ENCODE results near the gene CDC42EP4.
"Not testable (repeated sequence)": the region's sequence is repeated elsewhere in the genome, so short reads cannot be mapped to it uniquely, and the experiment has no call there.

Gene CDC42EP4

DNA sequence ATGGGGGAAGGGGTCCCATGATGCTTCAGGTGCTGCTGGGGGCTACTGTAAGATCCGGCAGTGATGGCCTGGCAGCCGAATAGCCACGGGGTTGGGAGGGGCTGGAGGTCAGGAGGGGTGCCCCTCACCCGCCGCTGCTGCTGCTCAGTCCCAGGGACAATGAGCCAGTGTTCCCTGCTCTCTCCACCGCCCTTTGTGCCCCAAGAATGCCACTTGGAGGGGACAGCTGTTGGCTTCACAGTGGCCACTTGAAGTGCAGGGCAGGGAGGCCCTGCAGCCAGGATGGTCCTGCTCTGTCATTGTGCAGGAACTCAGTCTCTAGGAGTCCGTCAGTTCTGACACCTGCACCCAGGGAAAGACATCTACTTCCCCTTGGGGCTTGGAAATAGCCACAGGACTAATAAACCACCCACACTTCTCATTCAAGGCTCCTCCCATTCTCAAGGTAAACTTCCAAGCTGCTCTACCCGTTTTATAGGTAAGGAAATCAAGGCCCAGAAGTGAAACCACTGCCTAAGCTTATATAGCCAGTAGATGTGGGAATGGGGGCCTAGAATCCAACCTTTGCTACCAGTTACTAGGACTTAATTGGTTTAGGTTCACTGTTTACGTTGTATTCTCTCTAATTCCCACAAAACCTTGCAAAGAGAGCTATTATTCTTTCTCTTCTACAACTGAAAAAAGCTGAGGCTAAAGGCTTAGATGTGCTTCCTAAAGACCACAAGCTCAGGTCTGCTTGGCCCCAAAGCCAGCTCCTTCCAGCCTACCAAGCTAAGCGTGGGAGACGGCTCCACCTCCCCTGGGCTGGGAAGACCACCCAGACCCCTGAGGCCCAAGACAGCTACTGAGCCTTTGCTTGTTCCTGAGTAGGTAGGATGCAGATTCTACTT, 43.9 kb downstream of the CDC42EP4 start:
- peak; percentile 16 for ATAC-seq

DNA sequence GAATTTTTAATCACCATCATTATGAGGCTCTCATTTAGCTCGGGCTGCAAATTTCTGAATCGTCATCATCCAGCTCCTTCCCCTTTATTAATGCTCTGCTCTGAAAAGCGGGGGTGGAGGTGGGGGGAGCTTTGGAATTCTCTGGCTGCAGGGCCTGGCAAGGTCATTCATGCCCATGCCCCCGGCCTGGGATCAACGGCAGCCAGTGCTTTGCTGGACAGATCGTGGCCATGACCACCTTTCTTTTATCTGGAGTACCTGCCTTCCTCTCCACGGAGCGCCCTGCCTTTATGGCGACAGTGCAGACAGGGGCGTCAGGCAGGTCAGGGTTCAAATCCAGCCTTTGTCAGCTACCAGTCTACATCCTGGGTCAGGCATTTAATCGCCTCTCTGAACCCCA, 45.0 kb downstream of the CDC42EP4 start:
- no peak for ATAC-seq
- TF ChIP-seq, protein P1, sequence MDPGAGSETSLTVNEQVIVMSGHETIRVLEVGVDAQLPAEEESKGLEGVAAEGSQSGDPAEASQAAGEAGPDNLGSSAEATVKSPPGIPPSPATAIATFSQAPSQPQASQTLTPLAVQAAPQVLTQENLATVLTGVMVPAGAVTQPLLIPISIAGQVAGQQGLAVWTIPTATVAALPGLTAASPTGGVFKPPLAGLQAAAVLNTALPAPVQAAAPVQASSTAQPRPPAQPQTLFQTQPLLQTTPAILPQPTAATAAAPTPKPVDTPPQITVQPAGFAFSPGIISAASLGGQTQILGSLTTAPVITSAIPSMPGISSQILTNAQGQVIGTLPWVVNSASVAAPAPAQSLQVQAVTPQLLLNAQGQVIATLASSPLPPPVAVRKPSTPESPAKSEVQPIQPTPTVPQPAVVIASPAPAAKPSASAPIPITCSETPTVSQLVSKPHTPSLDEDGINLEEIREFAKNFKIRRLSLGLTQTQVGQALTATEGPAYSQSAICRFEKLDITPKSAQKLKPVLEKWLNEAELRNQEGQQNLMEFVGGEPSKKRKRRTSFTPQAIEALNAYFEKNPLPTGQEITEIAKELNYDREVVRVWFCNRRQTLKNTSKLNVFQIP (CRISPR knock-in tag; IDR thresholded peaks at IDR 0.05; ENCODE audit: borderline replicate concordance, low read depth), result no peak
- no peak for TF ChIP-seq TOX (CRISPR knock-in tag; IDR thresholded peaks at IDR 0.05; ENCODE audit: borderline replicate concordance)
- no peak for TF ChIP-seq PPARA (CRISPR knock-in tag; IDR thresholded peaks at IDR 0.05; ENCODE audit: borderline replicate concordance)
- TF ChIP-seq ZNF8 (CRISPR knock-in tag; IDR thresholded peaks at IDR 0.05), result no peak

More for the DNA sequence above, 43.9 kb downstream of the CDC42EP4 start:
- TF ChIP-seq OSR1 (CRISPR knock-in tag; IDR thresholded peaks at IDR 0.05), result no peak
- TF ChIP-seq TOX (CRISPR knock-in tag; IDR thresholded peaks at IDR 0.05; ENCODE audit: borderline replicate concordance), result no peak
- TF ChIP-seq ZNF70 (CRISPR knock-in tag; IDR thresholded peaks at IDR 0.05), result no peak
- TF ChIP-seq, protein P1 (CRISPR knock-in tag; IDR thresholded peaks at IDR 0.05; ENCODE audit: borderline replicate concordance, low read depth), result no peak
- TF ChIP-seq ZC3H10 (CRISPR knock-in tag; IDR thresholded peaks at IDR 0.05), result no peak

DNA sequence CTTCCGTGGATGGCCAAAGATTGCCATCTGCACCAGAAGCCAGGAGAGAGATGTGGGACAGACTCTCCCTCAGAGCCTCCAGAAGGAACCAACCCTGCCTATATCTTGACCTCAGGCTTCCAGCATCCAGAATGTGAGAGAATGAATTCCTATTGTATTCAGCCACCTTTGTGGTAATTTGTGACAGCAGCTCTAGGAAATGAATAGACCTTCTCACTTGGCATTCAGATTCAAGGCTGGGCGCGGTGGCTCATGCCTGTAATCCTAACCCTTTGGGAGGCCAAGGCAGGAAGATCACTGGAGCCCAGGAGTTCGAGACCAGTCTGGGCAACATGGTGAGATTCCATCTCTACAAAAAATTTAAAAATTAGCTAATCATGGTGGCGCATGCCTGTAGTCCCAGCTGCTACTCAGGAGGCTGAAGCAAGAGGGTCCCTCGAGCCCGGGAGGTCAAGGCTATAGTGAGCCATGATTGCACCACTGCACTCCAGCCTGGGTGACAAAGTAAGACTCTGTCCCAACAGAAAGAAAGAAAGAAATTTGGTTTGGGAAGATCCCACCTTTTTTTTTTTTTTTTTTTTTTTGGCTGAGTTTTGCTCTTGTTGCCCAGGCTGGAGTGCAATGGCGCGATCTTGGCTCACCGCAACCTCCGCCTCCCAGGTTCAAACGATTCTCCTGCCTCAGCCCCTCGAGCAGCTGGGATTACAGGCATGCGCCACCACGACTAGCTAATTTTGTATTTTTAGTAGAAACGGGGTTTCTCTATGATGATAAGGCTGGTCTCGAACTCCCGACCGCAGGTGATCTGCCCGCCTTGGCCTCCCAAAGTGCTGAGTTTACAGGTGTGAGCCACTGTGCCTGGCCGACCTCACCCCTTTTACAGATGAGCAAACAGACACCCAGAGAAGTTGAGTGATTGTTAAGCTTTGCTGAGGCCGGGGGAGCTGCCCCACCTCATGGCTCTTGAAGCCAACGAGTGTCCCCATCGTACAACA, 45.9 kb downstream of the CDC42EP4 start:
- TF ChIP-seq RARB (CRISPR knock-in tag; IDR thresholded peaks at IDR 0.05), result no peak
- ATAC-seq, result no peak

DNA sequence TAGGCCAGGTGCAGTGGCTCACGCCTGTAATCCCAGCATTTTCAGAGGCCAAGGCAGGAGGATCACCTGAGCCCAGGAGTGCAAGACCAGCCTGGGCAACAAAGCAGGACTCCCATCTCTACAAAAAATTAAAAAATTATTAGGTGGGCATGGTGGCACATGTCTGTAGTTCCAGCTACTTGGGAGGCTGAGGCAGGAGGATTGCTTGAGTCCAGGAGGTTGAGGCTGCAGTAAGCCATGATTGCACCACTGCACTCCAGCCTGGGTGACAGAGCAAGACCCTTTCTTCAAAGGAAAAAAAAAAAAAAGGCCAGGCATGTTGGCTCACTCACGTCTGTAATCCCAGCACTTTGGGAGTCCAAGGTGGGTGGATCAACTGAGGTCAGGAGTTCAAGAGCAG, 47.4 kb downstream of the CDC42EP4 start:
- ATAC-seq, result not testable (repeated sequence)

DNA sequence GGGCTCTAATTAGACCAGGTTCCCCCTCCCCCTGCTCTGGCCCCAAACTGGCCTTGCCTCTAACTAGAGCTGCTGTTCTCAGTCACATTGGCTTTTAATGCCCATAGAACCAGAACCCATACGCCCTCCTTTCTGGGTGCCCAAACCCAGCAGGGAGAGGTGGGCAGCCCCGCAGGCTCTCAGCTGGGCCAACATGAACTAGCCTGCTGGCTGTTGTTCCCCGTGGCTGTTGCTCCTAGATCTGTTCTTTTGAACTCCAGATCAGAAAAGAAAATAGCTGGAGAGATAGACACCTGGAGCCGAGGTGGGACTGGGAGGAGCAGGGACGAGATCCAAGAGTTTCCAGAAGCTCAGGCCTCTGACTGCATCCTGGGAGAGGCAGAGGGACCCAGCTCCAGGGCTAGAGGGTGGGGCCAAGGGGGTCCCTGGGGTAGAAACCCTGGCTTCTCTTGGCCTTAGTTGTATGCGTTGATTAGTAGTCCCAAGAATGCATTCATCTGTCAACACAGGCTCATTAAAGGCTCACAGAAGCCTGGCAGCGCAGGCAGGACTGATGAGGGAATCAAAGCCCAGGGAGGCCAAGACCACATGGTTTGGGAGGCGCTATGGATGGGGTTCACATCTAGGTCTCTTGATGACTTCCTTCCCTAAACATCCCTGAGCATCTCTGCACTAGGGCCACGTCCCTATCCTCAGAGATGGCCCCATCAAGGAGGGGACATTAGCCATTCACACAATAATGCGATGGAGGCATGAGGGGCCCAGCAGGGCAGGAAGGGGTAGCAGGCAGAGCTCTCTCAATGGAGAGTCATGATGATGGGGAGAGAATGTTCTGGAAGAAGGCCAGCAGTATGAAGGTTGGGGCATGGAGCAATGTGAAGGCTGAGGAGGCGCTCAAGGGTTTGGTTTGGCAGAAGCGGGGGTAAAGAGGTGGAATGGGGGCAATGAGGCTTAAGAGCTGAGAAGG, 48.8 kb downstream of the CDC42EP4 start:
- ATAC-seq, result no peak
- TF ChIP-seq PPARA (CRISPR knock-in tag; IDR thresholded peaks at IDR 0.05; ENCODE audit: borderline replicate concordance) (no peak), ZC3H10 (CRISPR knock-in tag; IDR thresholded peaks at IDR 0.05) (no peak), ZNF70 (CRISPR knock-in tag; IDR thresholded peaks at IDR 0.05) (no peak), TCF4 (CRISPR knock-in tag; IDR thresholded peaks at IDR 0.05; ENCODE audit: borderline replicate concordance) (no peak)

DNA sequence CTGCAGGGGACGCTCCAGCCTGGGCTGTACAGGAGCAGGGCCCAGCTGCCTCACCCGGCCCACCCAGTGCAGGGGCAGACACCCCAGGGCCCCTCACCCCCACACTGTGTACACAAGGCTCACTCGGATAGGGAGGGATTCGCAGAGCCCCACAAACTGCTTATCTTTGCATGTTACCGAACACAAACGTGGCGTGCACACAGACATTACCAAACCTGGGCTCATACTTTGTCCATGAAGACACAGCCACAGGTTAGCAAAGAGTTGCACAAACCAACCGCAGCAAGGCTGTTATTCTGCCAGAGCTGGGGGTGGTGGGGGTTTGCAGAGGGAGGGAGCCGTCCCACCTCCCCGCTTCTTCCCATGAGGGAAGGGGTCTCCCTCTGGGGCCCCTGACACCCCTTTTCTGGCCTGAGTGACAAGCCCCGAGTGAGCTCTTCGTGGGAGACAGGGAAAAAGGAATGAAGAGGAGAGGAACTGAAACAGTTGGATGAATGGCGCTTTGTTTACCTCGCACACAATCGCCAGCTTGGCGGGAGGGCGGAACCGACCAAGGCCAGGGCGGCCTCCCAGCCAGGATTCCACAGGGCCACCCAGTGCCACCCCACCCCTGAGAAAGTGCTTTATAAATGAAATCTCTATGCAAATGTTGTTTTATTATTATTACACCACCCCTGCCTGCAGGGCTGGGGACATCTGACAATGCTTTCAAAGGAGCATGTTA, 49.7 kb downstream of the CDC42EP4 start:
- no peak for TF ChIP-seq ZFP3 (CRISPR knock-in tag; IDR thresholded peaks at IDR 0.05)
- TF ChIP-seq SNAI2 (CRISPR knock-in tag; IDR thresholded peaks at IDR 0.05), result no peak
- TF ChIP-seq ZC3H10 (CRISPR knock-in tag; IDR thresholded peaks at IDR 0.05), result no peak
- no peak for TF ChIP-seq CREB5 (CRISPR knock-in tag; IDR thresholded peaks at IDR 0.05; ENCODE audit: low read depth)
- TF ChIP-seq CSDC2 (CRISPR knock-in tag; IDR thresholded peaks at IDR 0.05), result no peak
- TF ChIP-seq TSHZ2 (CRISPR knock-in tag; IDR thresholded peaks at IDR 0.05), result no peak
- TF ChIP-seq, protein P1 (CRISPR knock-in tag; IDR thresholded peaks at IDR 0.05; ENCODE audit: borderline replicate concordance, low read depth), result no peak
- TF ChIP-seq RARB (CRISPR knock-in tag; IDR thresholded peaks at IDR 0.05), result no peak
- no peak for TF ChIP-seq TOX (CRISPR knock-in tag; IDR thresholded peaks at IDR 0.05; ENCODE audit: borderline replicate concordance)
- no peak for TF ChIP-seq ZFP30 (CRISPR knock-in tag; IDR thresholded peaks at IDR 0.05)
- no peak for TF ChIP-seq TCF4 (CRISPR knock-in tag; IDR thresholded peaks at IDR 0.05; ENCODE audit: borderline replicate concordance)
- no peak for ATAC-seq

Data from SK-N-SH treated with all-trans-retinoic acid at 6 μM for 48 hours (cell line).